GM03348 (cell line): ENCODE data around the gene ANKS1A.
A peak's percentile ranks its signal among the peaks of the same experiment; 100 is the strongest.
"Not testable (repeated sequence)": the region's sequence is repeated elsewhere in the genome, so short reads cannot be mapped to it uniquely, and the experiment has no call there.

Experiments
- DNase-seq: peaks from one replicate; pipeline ENCODE4 v3.0.0; 2012; ENCODE audit warnings: low spot score

The ANKS1A gene

GRCh38 chr6:34922177-34922663, 33.2 kb downstream of the ANKS1A start:
- peak; percentile 46 for DNase-seq

- no peak for DNase-seq
Observed at GRCh38 chr6:34924831-34925625, 36.0 kb downstream of the ANKS1A start.

GRCh38 chr6:34926655-34927054, 37.6 kb downstream of the ANKS1A start:
- DNase-seq = peak; percentile 52

DNA sequence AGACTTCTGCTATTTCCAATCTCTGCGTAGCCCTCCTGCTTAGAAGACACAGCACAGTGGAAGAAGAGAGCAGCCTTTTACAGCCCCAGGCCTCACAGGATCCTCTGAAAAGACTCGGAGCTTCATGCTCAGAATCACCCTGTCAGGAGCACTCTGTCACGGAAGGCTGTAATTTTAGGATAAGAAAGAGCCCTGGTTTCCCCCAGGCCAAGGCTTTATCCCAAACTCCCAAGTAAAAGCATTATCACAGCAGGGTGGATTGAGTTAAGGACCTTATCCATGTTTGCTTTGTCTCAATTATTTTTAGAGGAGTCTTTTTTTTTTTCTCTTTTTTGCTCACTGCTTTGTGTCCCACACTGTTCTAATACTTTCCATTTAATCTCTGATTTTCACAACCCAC, 39.2 kb downstream of the ANKS1A start:
- no peak for DNase-seq

DNA sequence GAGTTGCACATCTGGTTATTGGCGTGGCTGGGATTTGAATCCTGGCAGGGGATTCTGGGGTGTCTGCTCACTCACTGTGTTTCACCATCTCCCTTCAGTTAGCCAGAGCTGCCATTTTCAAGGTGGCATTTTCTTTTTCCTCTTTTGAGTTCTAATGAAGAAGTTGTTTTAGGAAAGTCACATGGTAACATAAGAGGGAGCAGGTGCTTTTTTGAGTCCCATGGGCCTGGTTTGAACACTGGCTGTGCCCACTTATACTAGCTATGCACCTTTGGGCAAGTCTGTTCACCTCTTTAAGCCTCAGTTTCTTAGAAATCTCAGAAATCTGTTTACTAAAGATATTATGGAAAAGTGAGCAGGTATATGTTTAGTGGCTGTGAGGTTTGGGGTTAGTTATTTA, 39.6 kb downstream of the ANKS1A start:
- no peak for DNase-seq

GRCh38 chr6:34929241-34929978, 40.4 kb downstream of the ANKS1A start:
- no peak for DNase-seq

GRCh38 chr6:34930221-34930620, 41.2 kb downstream of the ANKS1A start:
- DNase-seq = no peak

- DNase-seq = not testable (repeated sequence)
Observed at GRCh38 chr6:34932202-34932601, 43.1 kb downstream of the ANKS1A start.

DNA sequence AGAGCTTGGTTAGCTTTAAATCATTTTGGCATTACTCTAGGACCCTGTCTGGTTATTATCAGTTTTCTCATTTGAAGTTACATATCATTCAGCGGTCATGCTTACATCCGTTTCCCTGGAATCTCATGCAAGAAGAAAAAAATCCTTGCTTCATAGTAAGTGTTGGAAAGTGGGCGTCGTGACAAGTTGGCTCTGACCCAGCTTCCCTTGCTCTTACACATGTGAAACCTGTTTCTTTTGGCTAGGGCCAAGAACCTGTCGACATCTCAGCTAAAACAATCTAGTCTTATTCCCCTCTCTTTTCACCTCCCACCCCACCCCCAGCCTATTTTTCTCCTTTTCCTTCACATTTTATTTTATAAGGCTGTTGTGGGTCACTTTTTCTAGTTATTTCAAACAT, 45.5 kb downstream of the ANKS1A start:
- no peak for DNase-seq

DNA sequence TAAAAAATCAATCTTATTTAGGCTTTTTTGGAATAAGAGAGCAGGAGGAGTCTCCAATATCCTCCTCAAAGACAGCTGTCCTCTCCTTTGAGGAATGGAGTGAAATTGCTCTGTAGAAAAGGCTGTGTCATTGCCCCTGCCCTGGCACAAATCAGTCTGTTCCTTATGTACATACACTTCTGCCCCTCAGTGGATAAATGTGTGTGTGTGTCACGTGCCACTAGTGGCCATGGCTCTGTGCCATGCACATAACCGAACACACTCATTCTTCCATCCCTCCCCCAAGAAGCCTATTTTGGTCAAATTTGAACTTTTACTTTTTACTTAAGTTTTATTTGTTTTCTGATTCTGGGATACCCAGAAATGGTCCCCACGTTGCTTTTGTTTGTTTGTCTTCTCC, 49.2 kb downstream of the ANKS1A start:
- no peak for DNase-seq

GRCh38 chr6:34940030-34940434, 51.0 kb downstream of the ANKS1A start:
- no peak for DNase-seq

DNA sequence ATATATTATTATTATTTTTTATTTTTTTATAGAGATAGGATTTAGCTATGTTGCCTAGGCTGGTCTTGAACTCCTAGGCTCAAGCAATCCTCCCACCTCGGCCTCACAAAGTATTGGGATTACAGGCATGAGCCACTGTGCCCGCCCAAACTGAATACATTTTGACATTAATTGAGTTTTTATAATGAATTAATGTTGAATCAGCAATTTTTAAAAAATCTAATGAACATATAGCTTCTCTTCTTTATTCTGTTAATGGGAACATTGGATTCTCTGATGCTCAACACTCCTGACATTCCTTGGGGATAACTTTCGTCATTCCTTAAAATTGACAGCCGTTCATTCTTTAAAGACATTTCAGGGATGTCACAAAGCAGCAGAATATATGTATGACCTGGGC, 52.4 kb downstream of the ANKS1A start:
- no peak for DNase-seq

- no peak for DNase-seq
Observed at GRCh38 chr6:34945317-34945716, 56.3 kb downstream of the ANKS1A start.

DNA sequence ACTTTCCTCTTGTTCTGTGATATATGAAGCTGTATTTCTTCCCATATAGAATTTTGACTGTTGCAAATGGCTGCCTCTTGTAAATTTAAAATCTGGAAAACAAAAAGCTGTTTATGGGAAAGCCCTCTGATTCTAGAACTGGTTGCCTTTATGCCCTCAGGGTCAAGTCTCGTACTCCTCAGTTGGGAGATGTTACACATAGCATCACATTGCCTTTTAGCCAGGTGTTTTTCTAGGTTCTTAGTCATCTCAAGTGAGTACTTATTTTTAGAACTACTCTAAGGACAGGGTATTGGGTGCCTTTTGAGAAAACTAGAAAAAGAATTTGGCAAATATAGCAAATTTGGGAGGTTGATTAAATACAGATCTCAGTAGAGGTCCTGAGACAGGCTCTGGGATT, 58.5 kb downstream of the ANKS1A start:
- DNase-seq = no peak

DNA sequence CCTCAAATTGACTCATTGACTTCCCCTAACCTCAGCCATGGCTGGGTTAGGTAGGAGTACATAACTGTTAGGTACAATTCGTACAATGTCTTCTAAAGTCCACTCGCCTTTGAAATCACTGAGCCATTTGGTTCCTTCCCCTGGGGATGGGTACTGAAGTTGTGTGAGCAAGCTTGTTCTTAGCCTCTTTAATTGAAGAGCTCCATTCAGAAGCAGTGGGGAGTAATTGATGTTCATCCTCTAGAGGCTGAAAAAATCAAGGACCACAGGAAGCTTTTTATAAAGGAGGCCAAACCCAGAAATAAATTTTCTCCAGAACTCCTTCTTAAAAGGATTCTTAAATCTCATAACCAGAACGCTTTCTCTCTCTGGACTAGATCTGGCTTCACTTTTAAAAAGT, 60.6 kb downstream of the ANKS1A start:
- DNase-seq = no peak

DNA sequence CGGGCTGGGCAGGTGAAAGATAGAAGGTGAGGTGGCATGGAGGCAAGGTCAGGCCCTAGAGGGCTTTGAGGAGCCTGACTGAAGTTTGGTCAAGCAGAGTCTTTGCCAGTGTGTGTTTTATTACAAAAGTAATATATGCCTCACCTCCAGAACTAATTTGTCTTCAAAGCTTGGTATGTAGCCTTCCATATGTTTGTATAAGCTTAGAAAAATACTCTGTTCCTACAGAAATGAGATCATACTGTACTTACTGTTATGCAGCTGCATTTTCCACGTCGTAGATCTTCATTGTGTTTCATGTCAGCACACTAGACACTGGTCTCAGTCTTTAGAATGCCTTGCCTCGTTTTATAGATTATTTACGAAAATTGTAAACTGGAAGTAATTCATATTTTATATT, 61.8 kb downstream of the ANKS1A start:
- no peak for DNase-seq

- no peak for DNase-seq
Observed at GRCh38 chr6:34951731-34952130, 62.7 kb downstream of the ANKS1A start.

DNA sequence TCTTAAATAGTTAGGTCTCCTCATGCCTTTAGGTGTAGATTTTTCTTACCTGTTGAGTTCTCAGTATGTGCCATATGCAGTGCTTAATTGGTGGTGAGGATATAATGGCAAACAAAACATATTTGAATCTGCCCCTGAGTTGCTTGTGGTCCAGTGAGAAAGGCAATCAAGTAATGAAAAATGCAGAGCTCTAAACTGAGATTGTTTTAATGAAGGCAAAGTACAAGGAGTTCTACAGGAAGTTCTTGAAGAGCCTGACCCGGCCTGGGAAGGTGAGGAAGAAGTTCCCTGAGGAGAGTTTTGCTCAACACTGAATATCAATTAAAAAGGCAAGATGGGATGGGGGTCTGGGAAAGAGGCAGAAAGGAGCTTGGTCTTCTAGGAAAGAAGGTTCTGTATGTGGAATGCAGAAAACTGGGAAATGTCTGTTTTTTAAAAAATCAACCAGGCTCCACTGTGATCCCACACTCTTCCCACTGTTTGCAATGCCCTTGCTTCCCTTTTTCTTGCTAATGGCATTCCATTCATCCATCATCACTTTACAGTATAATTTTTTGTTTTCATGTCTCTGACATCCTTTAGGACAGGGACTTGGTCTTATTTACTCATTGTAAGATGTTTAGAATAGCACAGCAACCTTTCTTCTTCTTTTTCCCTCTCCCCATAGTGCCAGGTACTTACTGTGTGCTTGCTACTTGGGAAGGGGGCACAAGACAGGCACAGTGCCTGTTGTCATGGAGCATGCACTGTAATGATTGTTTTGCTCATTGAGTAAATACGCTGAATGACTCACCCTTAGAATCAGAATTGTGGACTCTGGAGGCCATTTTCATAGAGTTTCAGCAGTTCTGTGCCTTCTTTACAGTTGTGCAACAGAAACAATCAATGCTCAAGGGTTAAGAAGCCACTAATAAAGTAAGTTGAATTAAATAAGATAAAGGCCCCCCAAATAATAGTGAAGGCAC, 64.3 kb downstream of the ANKS1A start:
- DNase-seq = peak; percentile 11

DNA sequence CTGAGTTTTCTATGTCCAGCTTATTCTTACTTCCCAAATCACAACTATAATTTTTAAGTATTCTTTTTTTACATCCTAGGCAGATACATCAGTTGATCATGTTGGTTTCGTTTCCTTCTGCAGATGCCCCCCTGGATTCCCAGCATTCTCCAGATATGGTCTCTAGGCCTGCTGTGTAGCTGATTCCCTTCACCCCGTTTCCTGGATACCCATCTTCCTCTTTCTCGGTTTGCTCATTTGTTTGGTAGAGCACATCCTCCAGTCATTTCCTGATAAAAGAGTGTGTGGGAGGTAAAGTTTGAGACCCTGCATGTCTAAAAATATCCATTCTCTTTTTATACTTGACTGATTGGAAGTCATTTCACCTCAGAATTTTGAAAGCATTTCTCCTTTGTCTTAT, 66.4 kb downstream of the ANKS1A start:
- DNase-seq = no peak

DNA sequence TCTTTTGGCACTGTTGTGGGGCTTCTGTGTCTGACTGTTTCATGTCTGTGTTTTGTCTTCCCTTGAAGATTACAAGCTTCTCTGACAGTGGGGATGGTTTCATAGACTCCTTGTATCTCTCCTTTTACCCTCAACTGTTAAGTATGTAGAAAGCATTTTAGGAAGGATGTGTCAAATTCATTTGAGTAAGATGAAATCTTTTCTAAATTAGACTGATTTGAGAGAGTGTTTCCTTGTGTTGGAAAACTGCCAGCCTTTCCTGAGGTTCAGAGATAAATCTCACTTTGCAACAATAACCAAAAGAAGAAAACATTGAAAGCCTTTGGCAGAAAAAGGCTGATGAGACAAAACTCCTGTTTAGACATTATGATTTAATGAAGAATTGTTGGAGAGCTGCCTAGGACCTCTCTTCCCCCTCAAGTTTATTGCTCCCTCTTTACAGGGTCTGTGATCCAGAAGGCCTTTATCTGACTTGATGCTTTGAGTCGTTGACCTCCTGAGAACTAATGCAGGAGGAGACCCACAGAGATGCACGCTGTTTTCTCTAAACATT, 68.3 kb downstream of the ANKS1A start:
- no peak for DNase-seq

DNA sequence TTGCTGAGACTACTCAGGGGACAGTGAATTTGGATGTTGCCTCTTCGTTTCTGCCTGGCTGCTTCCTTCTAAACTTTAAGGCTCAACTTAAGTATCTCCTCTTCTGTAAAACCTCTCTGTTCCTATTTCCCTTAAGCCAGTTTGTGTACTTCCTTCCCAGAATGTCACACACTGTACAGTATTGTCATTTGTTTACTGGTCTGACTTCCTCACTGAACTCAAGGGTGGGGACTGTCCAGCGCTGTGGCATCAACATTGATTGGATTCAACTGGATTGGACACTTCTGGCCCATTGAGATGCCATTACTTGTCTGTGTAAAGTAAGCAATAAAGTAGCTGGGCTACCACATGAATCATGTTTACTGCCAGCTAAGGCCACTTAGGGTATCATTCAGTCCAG, 69.7 kb downstream of the ANKS1A start:
- DNase-seq = no peak

- no peak for DNase-seq
Observed at GRCh38 chr6:34959224-34959623, 70.2 kb downstream of the ANKS1A start.
